SK-N-SH (cell line): ENCODE results near the gene EPHA5. TPM values are rescaled to one million over a fixed set of nuclear protein-coding genes. Genes with fewer than 3 reads are reported as not detected.

ENCODE experiments used
- CTCF ChIA-PET: fragments of 300-600, 350-600 bp; formaldehyde crosslinking; extraction: SDS; loops from one replicate; lab custom pipeline; 2021; lab: Yijun Ruan, JAX
- POLR2A ChIA-PET: fragments of 350-600 bp; sonication (Branson Sonifier 250); formaldehyde crosslinking; extraction: SDS; loops from one replicate; lab custom pipeline; 2020; ENCODE audit warnings: antibody characterized with exemption, inconsistent platforms; lab: Yijun Ruan, JAX
- DNase-seq: peaks from one replicate; pipeline ENCODE4 v3.0.0; 2012
- H2AFZ ChIP-seq: fragments of 200-600 bp; sonication (generic); 2 replicates; pipeline ENCODE4 v1.8.1; 2016; ENCODE audit warnings: antibody characterized with exemption, mild to moderate bottlenecking, low read depth
- H3F3A ChIP-seq: fragments of 200-600 bp; sonication (generic); replicated peaks from 2 replicates; pipeline ENCODE3; 2016; ENCODE audit warnings: antibody characterized with exemption, mild to moderate bottlenecking; ENCODE audit not compliant: insufficient read depth
- H3K27ac ChIP-seq, 2 experiments: fragments of 200-500 bp in 1 of 2; fragments of 200-600 bp in 1 of 2; sonication (Bioruptor generic) in 1 of 2; sonication (generic), shearing (Covaris generic) in 1 of 2; 2 replicates each; pipeline versions ENCODE4 v1.5.1 to v1.6.1; 2014 to 2016; ENCODE audit warnings: low read depth in 2 of 2, inconsistent platforms in 1 of 2, low read length in 1 of 2, mild to moderate bottlenecking in 1 of 2, mixed read lengths in 1 of 2
- H3K27me3 ChIP-seq: fragments of 200-600 bp; sonication (generic), shearing (Covaris generic); 2 replicates; pipeline ENCODE4 v1.6.1; 2016; ENCODE audit warnings: mixed run types; ENCODE audit not compliant: insufficient read depth
- H3K36me3 ChIP-seq, 2 experiments: fragments of 200-500 bp in 1 of 2; fragments of 200-600 bp in 1 of 2; sonication (Bioruptor generic) in 1 of 2; sonication (generic) in 1 of 2; replicated peaks in 1 of 2; 2 replicates each; pipeline versions ENCODE3 to v1.5.1; 2014 to 2016; ENCODE audit warnings: low read length in 1 of 2, mild to moderate bottlenecking in 1 of 2; ENCODE audit not compliant: insufficient read depth in 2 of 2, control insufficient read depth in 1 of 2
- H3K4me1 ChIP-seq, 2 experiments: fragments of 200-500 bp in 1 of 2; fragments of 200-600 bp in 1 of 2; sonication (Bioruptor generic) in 1 of 2; sonication (generic), shearing (Covaris generic) in 1 of 2; 2 replicates each; pipeline versions ENCODE4 v1.5.1 to v1.6.1; 2014 to 2016; ENCODE audit warnings: low read depth in 1 of 2, low read length in 1 of 2, mixed run types in 1 of 2; ENCODE audit not compliant: insufficient read depth in 2 of 2, control insufficient read depth in 1 of 2
- H3K4me2 ChIP-seq: fragments of 200-600 bp; sonication (generic), shearing (Covaris generic); 2 replicates; pipeline ENCODE4 v1.6.1; 2017; ENCODE audit warnings: mixed run types
- H3K4me3 ChIP-seq, 2 experiments: fragments of 200-500 bp in 1 of 2; fragments of 200-600 bp in 1 of 2; sonication (Bioruptor generic) in 1 of 2; sonication (generic), shearing (Covaris generic) in 1 of 2; 2 replicates each; pipeline versions ENCODE4 v1.5.1 to v1.8.1; 2014 to 2016; ENCODE audit warnings: low read depth in 2 of 2, inconsistent platforms in 1 of 2, low read length in 1 of 2, mild to moderate bottlenecking in 1 of 2, mixed read lengths in 1 of 2, moderate library complexity in 1 of 2
- H3K79me2 ChIP-seq: fragments of 200-600 bp; sonication (generic); 2 replicates; pipeline ENCODE4 v1.8.1; 2017; ENCODE audit warnings: mild to moderate bottlenecking; ENCODE audit not compliant: insufficient read depth
- H3K9ac ChIP-seq: fragments of 200-600 bp; sonication (generic); 2 replicates; pipeline ENCODE4 v1.6.1; 2017; ENCODE audit warnings: mixed run types
- H3K9me2 ChIP-seq: fragments of 200-600 bp; sonication (generic); 2 replicates; pipeline ENCODE4 v1.6.1; 2017; ENCODE audit warnings: mixed run types
- H3K9me3 ChIP-seq: fragments of 200-600 bp; sonication (generic); 2 replicates; pipeline ENCODE4 v1.6.1; 2017; ENCODE audit warnings: mixed run types, mild to moderate bottlenecking, moderate library complexity
- H4K20me1 ChIP-seq: fragments of 200-600 bp; sonication (generic); 2 replicates; pipeline ENCODE4 v1.6.1; 2017; ENCODE audit warnings: mild to moderate bottlenecking, mixed run types; ENCODE audit not compliant: insufficient read depth
- CTCF ChIP-seq: fragments of 200-600 bp; sonication (generic); IDR thresholded peaks from 2 replicates; pipeline ENCODE4 v1.6.1; 2017; ENCODE audit warnings: antibody characterized with exemption, mild to moderate bottlenecking, moderate library complexity
- ELF1 ChIP-seq: IDR thresholded peaks from 2 replicates; pipeline ENCODE4 v1.4.0; 2012
- EP300 ChIP-seq, 2 experiments: IDR thresholded peaks; 2 replicates each; pipeline versions ENCODE4 v1.4.0 to v1.6.1; 2012; ENCODE audit warnings: borderline replicate concordance in 1 of 2, low read depth in 1 of 2, low read length in 1 of 2
- FOXJ3 ChIP-seq: sonication (generic); formaldehyde crosslinking; IDR thresholded peaks from 2 replicates; pipeline ENCODE4 v1.5.1; 2020; ENCODE audit warnings: mild to moderate bottlenecking, missing genetic modification reagents
- FOXM1 ChIP-seq: IDR thresholded peaks from 2 replicates; pipeline ENCODE4 v1.4.0; 2012; ENCODE audit warnings: low read depth, mild to moderate bottlenecking
- GABPA ChIP-seq: IDR thresholded peaks from 2 replicates; pipeline ENCODE4 v1.4.0; 2012; ENCODE audit warnings: low read depth, mild to moderate bottlenecking
- IRF3 ChIP-seq: fragments of 150-350 bp; IDR thresholded peaks from 2 replicates; pipeline ENCODE4 v1.6.1; 2016; ENCODE audit warnings: mild to moderate bottlenecking, low read depth, low read length
- MAX ChIP-seq: IDR thresholded peaks from 2 replicates; pipeline ENCODE4 v1.4.0; 2012; ENCODE audit warnings: low read depth
- PBX3 ChIP-seq: IDR thresholded peaks from 2 replicates; pipeline ENCODE4; 2012
- POLR2AphosphoS5 ChIP-seq: IDR thresholded peaks from 2 replicates; pipeline ENCODE4 v1.6.1; 2012; ENCODE audit warnings: low read depth, low read length
- RCOR1 ChIP-seq: fragments of 150-350 bp; IDR thresholded peaks from 2 replicates; pipeline ENCODE4 v1.6.1; 2017; ENCODE audit warnings: antibody characterized with exemption, low read length
- RFX5 ChIP-seq: IDR thresholded peaks from 2 replicates; pipeline ENCODE4 v1.6.1; 2012; ENCODE audit warnings: mild to moderate bottlenecking, improper control_type of control experiment, low read length
- SMC3 ChIP-seq: IDR thresholded peaks from 2 replicates; pipeline ENCODE4 v1.6.1; 2012; ENCODE audit warnings: low read depth, low read length, improper control_type of control experiment
- TCF12 ChIP-seq: IDR thresholded peaks from 2 replicates; pipeline ENCODE4 v1.4.0; 2012
- TEAD4 ChIP-seq: IDR thresholded peaks from 2 replicates; pipeline ENCODE4 v1.4.0; 2012; ENCODE audit warnings: mild to moderate bottlenecking, borderline replicate concordance; ENCODE audit not compliant: insufficient read depth
- USF1 ChIP-seq: IDR thresholded peaks from 2 replicates; pipeline ENCODE4 v1.4.0; 2012; ENCODE audit warnings: low read depth, borderline replicate concordance
- USF2 ChIP-seq: fragments of 150-350 bp; IDR thresholded peaks from 2 replicates; pipeline ENCODE4 v1.6.1; 2017; ENCODE audit warnings: antibody characterized with exemption, low read length, low read depth, borderline replicate concordance
- YY1 ChIP-seq: IDR thresholded peaks from 2 replicates; pipeline ENCODE4 v1.4.0; 2012; ENCODE audit warnings: low read depth, mild to moderate bottlenecking
- WGBS: methylation state at CpG from one replicate; pipeline ENCODE4 v1.1.6; 2017; ENCODE audit warnings: low lambda C conversion rate; 5-methylcytosine and 5-hydroxymethylcytosine counted together
- polyA plus RNA-seq, 3 experiments: library from polyadenylated mRNA; depleted of rRNA; stranded (reverse); fragments of >200 nt; gene quantifications; 2 replicates each; pipeline ENCODE4 v1.2.3, GENCODE V29; 2012

The EPHA5 gene
- polyA plus RNA-seq, 1 of the 3 experiments (the other 2 are of a cell fraction) = not detected

- Histone ChIP-seq H2AFZ (no peak overlapping the region), H3K4me1 (no peaks in the 10 kb centered on the region), H4K20me1 (no peaks in the 10 kb centered on the region), H3K9ac (no peak overlapping the region), H3K4me2 (no peak overlapping the region), H3K27me3 (no peaks in the 10 kb centered on the region), H3K9me3 (no peaks in the 10 kb centered on the region), H3K27ac (no peak overlapping the region), H3K36me3 (no peaks in the 10 kb centered on the region), H3F3A (no peaks in the 10 kb centered on the region), H3K9me2 (no peaks in the 10 kb centered on the region), H3K4me3 (no peak overlapping the region), H3K79me2 (no peaks in the 10 kb centered on the region)
- TF ChIP-seq POLR2AphosphoS5 (no peak), YY1 (no peak), RCOR1 (no peak), FOXJ3 (no peak), PBX3 (no peak), CTCF (no peak), EP300 (IDR thresholded peaks at IDR 0.05; ENCODE audit: borderline replicate concordance in 1 of 2, low read depth in 1 of 2, low read length in 1 of 2) (no peak), FOXM1 (no peak), IRF3 (no peak)
- 15% methylated on average over 4 of the region's 4 CpGs for WGBS
- no peak for DNase-seq
- CTCF ChIA-PET = no interaction called here
- POLR2A ChIA-PET = no interaction called here
These were observed 374.0 kb downstream of the EPHA5 start for GRCh38 chr4:65296246-65296645.

GRCh38 chr4:65287071-65287470 lies 383.2 kb downstream of the EPHA5 start:
- Histone ChIP-seq H3K79me2 (no peaks in the 10 kb centered on the region), H3K9ac (no peak overlapping the region), H3K9me2 (no peaks in the 10 kb centered on the region; the same call in 1 of the 2 replicates), H3F3A (no peaks in the 10 kb centered on the region), H3K4me2 (no peak overlapping the region), H3K4me3 (no peak overlapping the region), H3K27me3 (no peaks in the 10 kb centered on the region), H3K27ac (no peak overlapping the region), H2AFZ (no peak overlapping the region), H3K4me1 (no peaks in the 10 kb centered on the region), H3K36me3 (no peaks in the 10 kb centered on the region), H3K9me3 (no peaks in the 10 kb centered on the region), H4K20me1 (no peaks in the 10 kb centered on the region)
- no peak for DNase-seq
- ChIA-PET CTCF (no interaction called here), POLR2A (no interaction called here)
- WGBS = 4% methylated on average over 3 of the region's 3 CpGs
- TF ChIP-seq USF1 = no peak
- no peak for TF ChIP-seq GABPA
- no peak for TF ChIP-seq YY1
- no peak for TF ChIP-seq SMC3
- TF ChIP-seq TCF12 = no peak
- no peak for TF ChIP-seq USF2
- no peak for TF ChIP-seq RFX5
- no peak for TF ChIP-seq ELF1
- TF ChIP-seq EP300 (IDR thresholded peaks at IDR 0.05; ENCODE audit: borderline replicate concordance in 1 of 2, low read depth in 1 of 2, low read length in 1 of 2) = no peak
- TF ChIP-seq MAX = no peak
- no peak for TF ChIP-seq TEAD4
